NCI-H2227 treated with DMSO at 0.1 percent for 48 hours (cell line): ENCODE data around the gene CIT.

Experiments used
- DNase-seq: peaks from one replicate; lab custom pipeline; 2025; lab: John Stamatoyannopoulos, UW

The CIT gene

DNA sequence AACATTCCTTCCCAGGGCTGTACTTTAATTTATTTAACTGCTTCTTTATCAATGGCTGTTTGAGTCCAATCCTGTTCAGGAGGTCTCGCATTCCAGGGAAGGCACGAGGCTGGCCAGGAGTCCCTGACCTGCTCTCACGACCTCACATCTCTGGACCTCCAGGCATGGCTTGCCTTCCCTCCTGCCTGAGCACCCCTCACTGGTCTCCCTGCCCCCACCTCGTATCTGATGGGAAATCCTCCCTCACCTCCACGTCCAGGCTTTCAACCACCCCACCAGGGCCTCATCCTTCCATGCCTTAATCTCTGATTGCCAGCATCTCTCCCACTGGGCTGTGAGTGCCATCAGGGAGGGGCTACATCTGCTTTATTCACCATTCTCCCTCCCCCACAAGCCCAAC is 180.2 kb downstream of the CIT start:
- DNase-seq: no peak

DNA sequence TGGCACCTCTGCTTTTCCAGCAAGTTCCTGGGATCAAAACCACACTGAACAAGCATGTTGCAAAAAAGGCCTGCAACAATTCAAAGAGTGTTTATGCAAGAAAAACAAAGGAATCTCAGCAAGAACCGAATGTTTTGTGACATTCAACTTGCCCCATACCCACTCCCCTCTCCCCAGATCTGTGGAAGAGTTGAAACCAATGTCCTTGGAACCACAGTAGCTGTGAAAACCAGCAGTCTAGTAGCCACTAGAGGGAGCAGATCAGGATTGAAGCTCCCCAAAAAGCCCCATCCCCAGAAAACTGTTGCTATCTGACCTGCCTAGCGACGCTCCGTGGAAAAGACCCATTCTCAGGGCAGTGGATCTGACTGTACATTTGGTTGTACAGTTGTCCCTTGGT is 182.1 kb downstream of the CIT start:
- DNase-seq: no peak

DNA sequence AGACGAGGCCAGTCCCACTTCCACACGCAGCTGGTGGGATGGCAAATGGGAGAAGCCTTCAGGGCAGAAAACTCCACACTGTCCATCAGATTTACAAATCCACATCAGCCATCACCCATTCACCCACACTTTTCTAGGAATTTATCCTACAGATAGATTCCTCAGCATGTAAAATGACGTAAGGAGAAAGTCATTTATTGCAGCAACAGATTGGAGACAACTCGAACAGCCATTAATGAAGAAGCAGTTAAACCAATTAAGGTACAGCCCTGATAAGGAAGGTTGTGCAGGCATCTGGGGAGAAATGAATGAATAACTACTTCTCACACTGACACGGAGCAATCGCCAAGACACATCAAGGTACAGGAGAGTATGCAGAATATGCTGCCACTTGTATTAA is 183.0 kb downstream of the CIT start:
- DNase-seq: no peak

DNA sequence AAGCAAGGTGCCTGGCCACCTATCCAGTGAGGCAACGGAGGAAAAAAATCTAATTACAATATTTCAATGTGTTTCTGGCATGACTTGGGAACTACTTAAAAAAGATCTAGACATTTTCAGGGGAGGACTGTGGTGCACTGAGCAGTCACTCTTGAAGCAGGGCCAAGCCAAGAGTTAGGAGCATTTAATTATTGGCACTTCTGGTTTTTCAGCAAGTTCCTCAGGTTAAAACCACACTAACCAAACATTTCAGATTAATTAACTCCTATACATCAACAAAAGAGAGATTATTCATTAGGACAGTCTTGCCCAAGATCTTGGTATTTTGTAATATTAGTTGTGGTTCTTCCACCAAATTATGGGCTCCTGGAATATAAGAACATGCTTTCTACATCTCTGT is 183.6 kb downstream of the CIT start:
- DNase-seq: no peak

DNA sequence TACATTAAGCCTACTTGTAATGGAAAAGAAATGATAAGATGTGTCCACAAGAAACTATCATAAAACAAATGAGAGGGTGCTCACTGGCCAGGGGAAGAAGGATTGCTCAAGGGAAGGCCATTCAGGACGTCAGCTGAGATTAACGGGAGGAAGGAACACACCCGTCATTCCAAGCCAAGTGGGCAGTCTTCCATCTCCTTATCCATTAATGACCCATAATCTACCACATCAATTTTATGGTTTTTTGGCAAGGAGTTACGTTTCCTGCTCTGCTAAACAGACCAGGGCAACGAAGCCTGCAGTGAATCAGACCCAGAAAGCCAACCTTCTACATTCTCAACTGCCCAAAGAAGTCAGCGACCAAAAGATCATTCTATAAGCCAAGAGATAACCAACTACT is 184.1 kb downstream of the CIT start:
- no peak for DNase-seq

DNA sequence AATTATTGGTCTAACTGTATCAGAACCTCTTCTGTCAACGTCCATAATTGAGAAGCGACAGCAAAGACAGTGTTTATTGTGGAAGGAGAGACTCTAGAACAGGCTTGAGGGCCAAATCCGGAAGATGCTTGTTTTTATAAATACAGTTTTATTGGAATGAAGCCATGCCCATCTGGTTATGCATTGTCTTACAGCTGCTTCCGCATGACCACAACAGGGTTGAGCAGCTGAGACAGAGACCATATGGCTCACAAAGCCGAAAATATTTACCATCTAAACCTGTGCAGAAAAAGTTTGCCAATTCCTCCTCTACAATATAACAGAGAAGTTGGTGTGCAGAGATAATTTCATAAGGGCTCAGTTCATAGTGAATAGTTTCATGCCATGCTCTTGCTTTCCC is 184.7 kb downstream of the CIT start:
- DNase-seq: no peak

DNA sequence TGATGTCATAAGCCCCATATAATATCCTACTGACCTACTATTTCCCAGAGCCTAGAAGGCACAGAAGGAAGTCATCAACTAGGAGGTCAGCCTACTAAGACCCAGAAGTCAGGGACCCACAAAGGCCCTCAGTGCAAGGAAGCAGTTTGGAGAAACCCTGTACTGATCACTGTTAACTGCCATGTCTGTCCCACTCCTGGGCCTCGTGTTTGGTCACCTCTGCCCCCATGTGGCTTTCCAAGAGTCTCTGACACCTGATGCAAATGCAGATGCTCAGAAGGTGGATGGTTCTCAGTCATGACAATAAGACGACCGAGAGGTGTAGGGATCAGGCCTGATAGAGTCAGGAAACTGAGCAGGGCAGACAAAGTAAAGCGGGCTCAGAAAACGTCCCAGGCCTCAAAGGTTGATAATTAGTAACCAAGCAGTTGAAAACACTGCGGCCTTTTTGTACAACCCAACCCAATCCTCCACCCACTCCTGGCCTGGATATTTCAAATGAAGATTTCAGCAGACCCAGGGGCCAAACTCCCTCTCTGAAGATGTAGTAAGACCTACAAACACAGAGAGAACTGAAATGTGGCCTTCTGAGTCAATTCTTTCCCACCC is 185.8 kb downstream of the CIT start:
- no peak for DNase-seq

DNA sequence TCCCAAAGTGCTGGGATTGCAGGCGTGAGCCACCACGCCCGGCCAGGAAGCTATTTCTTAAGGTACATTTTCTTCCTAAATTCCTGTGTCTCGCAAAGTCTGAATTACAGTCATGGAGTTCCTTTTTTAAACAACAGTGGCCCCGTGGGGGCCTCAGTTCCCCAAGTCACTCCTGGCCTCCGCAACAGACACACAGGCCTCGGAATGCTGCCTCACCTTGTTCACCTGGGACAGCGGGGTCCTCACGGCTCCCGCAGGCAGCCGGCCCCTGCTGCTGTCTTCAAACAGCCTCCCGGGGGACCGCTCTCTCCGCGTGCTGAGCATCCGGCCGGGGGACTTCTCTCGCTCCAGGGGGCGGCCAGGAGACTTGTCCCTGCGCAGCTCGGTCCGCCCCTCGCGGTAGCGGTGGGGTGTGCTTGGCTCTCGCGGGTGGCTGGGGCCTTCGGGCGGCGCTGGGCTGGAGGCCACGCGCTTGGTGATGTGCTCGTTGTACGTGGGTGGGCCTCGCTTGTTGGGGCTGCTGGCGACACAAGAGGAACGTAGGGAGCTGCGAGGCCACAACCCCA is 187.1 kb downstream of the CIT start:
- no peak for DNase-seq

DNA sequence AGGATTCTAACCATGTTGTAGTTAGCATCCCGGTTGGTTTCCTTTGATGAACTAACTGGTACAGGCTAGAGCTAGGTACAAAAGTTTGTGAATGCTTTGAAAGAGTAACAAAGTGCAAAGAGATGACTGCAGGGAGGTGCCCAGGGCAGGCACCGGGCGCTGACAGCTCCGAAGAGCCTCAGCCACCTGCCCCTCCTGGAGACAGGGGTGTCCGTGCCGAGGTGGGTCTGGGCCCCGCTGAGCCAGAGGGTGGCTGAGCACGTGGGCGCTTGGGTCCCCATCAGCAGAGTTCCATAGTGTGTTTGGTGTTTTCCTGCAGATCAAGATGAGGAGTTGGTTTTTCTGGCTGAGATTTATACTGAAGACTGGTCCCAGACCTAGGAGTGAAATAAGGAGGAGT is 189.2 kb downstream of the CIT start:
- no peak for DNase-seq

DNA sequence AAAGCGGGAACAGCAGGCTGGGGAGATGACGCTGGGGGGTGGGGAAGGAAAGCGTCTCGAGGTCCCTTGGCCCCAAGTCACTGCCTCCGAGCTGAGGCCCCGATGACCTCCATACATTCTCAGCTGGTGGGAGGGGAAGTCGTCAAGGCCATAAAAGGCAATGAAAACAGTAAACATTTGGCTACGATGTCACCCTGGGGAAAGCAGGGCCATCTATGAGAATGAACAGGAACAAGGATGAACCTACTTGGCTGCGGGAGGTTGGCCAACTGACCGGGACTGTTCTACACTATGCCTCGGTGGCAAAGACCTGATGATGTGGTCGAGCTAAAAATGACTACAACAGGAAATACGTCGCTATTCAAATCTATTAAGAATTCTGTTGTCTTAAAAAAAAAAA is 189.7 kb downstream of the CIT start:
- no peak for DNase-seq

DNA sequence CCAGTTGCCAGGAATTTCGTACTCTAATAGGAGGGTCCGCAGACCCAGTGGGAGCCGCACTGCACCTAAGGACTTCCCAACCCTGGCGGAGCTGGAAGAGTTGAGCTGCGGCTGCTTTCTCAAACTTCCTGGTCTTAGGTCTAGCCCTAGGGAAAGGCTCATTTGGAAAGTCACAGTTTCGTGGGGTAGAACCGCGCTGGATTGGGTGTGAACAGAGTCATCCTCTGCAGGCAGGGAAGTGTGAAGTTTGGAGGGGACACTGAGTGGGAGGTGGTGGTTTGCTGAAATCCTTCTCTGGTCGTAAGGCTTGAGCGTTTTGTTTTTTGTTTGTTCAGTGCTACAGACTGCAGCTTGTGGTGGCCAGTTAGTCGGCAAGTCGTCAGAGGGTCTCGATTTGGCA is 190.3 kb downstream of the CIT start:
- DNase-seq: no peak

DNA sequence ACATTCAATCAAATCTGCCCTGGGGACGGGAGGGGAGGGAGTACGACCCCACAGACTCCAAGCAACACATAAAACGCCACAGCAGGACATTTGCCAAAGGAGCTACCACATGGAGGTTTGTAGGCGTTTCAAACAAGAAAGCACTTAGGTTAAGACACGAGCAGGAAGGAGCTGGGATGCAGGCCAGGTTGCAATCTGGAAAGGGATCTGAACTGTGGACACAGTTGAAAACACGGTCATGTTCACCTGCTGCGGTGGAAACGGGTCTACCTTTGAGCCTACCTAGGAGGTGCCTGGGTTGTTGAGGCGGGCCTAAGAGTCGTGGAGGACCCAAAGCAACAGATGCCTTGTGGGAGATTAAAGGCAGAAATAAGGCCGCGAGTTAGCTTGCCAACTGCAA is 190.8 kb downstream of the CIT start:
- no peak for DNase-seq

DNA sequence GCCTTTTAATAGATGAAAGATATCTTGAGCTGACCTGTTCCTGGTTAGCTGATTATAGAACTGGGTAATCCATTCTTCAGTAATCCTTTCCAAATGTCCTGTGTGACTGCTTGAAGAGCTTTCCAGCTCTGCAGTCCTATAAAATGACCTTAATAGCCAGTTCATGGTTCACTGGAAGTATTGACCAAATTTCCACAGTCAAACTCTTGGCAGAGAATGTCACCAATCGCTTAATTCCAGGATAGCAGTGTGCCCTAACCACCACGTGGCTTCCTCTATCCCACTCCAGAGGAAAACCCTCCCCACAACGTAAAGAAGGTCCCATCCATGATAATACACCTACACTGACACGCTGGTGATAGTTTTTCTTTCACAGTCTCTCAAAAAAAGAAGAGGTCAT is 191.7 kb downstream of the CIT start:
- DNase-seq: no peak

DNA sequence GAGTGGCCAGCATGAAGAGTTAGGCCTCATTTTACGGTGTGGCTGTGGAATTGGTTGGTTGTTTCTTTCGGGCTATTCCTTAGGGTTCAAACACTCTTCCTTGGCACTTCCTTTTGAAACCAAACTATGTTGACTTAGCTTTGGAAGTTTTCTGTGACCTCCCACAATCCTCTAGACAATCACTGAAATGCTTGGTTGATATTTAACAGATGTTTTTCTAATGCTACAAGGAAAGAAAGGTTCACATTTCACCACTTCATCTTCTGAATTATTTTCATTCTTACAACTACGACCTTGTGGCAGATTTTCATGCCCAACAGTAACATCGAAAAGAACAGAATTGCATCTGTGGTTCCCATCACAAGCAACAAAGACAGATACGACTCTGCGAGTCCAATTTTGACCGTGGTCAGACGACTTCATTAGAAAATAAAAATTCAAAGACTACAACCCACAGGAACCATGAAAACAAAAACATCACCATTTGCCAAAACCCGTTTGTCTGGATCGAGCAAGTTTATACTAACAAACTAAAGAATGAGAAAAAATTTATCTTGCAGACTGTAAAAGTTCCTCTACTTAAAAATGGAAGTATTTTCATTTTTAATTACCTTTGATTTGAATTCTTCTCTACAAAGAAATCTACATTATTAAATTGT is 192.3 kb downstream of the CIT start:
- DNase-seq: no peak

DNA sequence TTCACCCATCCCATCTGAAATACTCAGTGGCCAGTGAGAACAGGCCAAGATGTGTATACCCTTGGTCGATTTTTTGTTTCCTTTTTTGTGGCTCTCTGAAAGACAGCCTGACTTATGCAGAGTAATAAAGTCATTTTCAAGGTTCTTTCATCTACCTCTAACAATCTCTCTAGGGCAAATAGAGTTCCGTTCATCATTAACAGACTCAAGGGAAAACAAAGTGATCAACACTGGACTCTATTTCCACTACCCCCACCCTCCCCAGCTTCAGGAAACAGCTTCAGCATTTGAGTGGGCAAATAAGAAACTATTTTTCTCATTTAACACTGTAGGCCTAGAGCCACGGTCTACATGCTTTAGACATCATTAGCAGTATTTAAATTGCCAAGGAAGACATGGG is 193.3 kb downstream of the CIT start:
- DNase-seq: no peak

DNA sequence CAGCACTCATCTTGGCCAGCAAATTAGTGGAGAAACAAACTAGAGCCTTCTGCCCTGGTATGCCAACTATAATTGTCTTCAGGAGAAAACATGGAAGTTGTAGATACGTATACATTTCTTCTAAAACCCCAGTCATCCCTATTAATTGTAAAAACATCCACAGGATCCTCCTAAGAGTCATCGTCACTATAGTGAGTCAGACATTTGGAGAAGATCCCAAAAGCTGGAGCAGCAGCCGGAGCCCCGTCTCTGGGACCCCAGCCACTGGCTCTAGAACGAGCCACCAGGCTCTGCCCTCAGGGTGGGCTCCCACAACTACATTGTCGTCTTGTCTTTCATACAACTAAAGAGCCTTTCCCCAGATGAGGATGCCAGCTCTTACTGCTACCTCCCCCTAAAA is 193.7 kb downstream of the CIT start:
- DNase-seq: no peak

DNA sequence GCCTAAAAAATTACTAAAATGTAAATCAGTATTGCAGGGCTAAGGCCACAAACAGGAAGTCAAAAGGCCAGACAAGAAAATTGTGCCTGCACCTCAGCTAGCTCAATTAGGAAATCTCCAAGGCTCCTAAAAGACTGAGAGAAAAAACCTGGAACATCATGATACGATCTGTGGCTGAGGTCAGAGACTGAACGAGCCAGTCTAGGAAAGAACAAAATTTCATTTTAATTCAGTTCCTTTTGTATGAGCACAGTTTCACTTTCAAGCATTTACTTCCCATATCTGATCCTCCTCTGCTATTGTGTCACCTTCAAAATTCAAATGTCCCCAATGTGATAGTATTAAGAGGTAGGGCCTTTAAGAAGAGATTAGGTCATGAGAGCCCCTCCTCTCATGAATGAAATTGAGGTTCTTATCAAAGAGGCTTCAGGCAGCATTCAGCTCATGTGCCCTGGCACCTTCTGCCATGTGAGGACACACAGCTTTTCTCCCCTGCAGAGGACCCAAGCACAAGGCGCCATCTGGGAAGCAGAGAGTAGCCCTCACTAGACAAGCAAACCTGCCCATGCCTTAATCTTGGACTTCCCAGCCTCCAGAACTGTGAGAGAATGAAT is 194.4 kb downstream of the CIT start:
- DNase-seq: no peak

DNA sequence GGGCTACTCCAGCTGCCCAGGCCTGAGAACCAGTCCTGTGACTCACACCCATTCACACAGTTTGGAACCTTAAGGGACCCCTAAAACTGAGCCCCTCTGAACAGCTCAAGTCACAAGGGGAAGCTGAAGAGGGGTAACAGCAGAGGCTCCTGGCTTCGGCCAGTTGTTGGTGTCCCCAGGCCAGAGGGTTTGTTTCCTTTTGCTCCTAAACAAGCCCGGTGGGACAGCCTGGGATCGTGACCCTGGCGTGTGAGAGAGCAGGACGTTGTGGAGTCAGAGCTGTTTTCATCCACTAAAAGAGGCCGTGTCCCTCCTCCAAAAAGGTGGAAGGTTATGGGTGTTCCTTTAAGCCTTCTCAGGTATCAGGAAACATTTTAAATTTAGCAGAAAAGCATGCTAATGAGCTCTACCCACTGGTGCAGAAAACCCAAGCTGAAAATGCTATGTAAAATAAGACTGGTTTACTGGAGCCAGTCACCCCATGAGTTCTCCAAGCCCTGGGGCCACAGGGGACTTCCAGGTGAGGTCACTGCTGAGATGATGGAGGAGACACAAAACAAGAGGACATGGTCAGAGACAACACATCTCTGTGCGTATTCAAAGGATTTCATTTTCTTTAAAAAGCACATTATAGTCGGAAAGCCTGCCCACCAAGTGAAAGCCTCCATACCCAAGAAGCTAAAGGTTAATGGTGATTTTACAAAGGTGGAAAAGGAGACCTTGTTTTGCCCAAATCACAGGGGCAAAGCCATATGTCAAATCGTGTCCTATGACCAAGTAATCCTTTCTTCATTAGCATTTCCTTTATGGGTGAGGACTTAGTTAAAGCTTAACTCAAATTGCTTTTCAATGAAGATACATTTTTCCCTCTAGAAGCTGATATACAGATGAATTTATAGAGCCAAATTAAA is 195.1 kb downstream of the CIT start:
- no peak for DNase-seq

DNA sequence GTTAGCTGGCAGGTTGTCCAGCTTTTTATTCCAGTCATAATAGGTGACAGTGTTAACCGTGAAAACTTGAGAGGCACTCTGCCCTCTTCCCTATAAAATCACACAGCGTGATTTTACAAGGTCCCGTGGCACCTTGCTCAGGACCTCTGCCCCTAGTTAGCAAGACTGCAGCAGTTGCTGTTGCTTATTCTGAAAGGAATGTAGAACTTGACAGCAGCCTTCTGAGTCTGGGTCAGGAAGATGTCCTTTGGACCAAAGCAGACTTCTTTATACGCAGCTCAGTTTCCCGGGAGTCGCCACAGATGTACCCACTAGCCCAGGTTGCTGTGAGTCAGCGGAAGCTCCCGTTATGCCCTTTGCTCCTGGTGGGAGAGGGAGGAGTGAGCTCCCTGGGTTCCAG is 196.0 kb downstream of the CIT start:
- DNase-seq: no peak

DNA sequence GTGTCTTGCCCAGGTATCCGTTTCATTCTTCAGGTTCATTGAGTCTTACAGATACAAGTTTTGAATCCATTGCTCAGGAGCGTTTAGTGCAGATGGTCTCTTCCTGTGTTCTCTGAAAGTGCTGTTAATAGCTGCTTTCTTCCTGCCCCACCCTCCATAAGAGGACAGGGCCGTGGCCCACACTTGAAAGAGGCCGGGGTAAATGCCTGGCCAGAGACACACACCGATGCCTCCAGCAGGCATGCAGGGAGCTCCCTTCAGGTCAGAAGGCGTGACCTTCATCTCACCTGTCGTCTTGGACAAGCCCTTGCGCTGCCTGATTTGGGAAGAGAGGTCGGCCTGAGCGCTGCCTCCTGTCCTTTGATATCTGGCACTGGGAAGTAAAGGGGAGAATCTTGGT is 197.6 kb downstream of the CIT start:
- peak; percentile 71 for DNase-seq

DNA sequence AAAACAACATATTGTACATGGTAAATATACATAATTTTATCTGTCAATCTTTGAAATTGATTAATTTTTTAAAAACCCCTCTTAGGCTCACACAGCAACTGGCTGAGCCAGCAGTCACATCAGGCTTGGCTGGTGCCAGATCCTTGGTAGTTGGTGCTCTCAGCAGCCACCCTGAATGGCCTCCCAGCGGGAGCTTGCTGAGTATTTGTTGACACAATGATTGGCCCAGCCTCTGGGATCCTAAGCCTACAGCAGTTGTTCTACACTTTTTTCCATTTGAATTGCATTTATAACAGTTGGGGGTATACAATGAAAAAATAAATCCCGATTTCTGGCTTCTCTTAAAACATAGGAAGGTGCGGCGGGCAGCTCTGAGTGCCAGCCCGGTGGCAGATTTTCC is 198.0 kb downstream of the CIT start:
- DNase-seq: peak; percentile 71

DNA sequence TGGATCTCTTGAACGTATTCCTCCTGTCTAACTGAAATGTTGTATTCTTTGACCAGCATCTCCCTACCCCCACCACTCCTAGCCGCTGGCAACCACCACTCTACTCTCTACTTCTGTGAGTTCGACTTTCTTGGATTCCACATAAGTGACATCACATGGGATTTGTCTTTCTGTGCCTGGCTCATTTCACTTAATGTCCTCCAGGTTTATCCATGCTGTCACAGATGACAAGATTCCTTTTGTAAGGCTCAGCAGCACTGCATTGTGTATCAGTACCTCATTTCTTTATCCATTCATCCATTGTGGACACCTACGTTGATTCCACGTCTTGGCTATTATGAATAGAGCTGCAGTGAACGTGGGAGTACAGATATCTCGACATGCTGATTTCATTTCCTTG is 198.7 kb downstream of the CIT start:
- no peak for DNase-seq

DNA sequence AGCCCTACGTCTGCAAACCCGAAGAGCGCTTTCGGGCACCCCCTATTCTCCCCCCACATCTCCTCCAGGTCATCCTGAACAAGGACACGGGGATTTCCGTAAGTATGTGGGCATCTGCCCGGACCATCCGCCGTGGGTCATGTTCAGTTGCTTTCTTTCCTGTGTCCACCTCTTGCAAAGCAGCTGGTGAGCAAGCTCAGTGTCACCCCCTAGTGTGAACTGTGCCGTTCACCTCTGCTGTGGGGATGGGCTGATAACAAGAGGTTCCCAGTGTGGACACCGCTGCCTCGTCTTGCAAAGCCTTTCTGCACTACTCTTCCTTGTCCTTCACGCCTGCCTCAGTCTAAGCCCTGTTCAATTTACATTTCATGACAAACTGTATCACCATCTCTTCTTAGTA is 200.5 kb downstream of the CIT start:
- no peak for DNase-seq
